HepG2 (cell line): ENCODE results near the gene COL13A1. TPM values are rescaled to one million over a fixed set of nuclear protein-coding genes. Genes with fewer than 3 reads are reported as not detected.

Experiments
- ATAC-seq: fragments of 200-7000 bp; cut with Tn5 transposase; 3 replicates; pipeline ENCODE4 v1.9.1; 2020; ENCODE audit warnings: mild to moderate bottlenecking, moderate library complexity
- BruUV-seq: library from RNA; stranded (reverse); fragments of 400-500 nt; replicated peaks from 2 replicates; lab custom pipeline; 2021; lab: Mats Ljungman, UMichigan
- CTCF ChIA-PET: fragments of 300-600 bp; formaldehyde crosslinking; extraction: SDS; loops from one replicate; lab custom pipeline; 2021; ENCODE audit warnings: low total read pairs, inconsistent platforms, low intra/inter-chr PET ratio; lab: Yijun Ruan, JAX
- POLR2A ChIA-PET: fragments of 350-600 bp; sonication (Branson Sonifier 250); formaldehyde crosslinking; loops from one replicate; lab custom pipeline; 2020; ENCODE audit warnings: antibody characterized with exemption, inconsistent platforms; lab: Yijun Ruan, JAX
- DNase-seq: peaks from one replicate; pipeline ENCODE4 v3.0.0-alpha.2; 2015; ENCODE audit warnings: low spot score
- FAIRE-seq: peaks from 3 replicates; lab custom pipeline; 2011; peaks lifted over from hg19 to GRCh38; lab: Jason Lieb, UNC
- H2AFZ ChIP-seq: one replicate; pipeline ENCODE4 v1.6.1; 2011; ENCODE audit warnings: low read length, inconsistent platforms
- H3K27ac ChIP-seq: fragments of 300-600 bp; 3 replicates; pipeline ENCODE4 v1.8.0; 2011; ENCODE audit warnings: mixed run types, mild to moderate bottlenecking, mixed read lengths, low read length, inconsistent platforms; ENCODE audit not compliant: insufficient read depth; ENCODE audit errors: extremely low read length
- H3K27me3 ChIP-seq, 2 experiments: fragments of 200-600 bp in 1 of 2; 2 replicates in 1 of 2; 3 replicates in 1 of 2; pipeline versions ENCODE4 v1.6.0 to v1.8.0; 2011; ENCODE audit warnings: low read length in 2 of 2, mild to moderate bottlenecking in 2 of 2, moderate library complexity in 2 of 2, inconsistent platforms in 1 of 2; ENCODE audit not compliant: insufficient read depth in 2 of 2, control insufficient read depth in 1 of 2
- H3K36me3 ChIP-seq, 2 experiments: fragments of 200-600 bp in 1 of 2; replicated peaks in 1 of 2; 2 replicates in 1 of 2; 3 replicates in 1 of 2; pipeline versions ENCODE4 v1.5.1 to v1.8.0; 2011; ENCODE audit warnings: low read length in 2 of 2, inconsistent platforms in 1 of 2; ENCODE audit not compliant: insufficient read depth in 2 of 2, control insufficient read depth in 1 of 2
- H3K4me1 ChIP-seq: 2 replicates; pipeline ENCODE4 v1.5.1; 2012; ENCODE audit warnings: low read length, inconsistent platforms; ENCODE audit not compliant: insufficient read depth
- H3K4me2 ChIP-seq: 2 replicates; pipeline ENCODE4 v1.6.0; 2011; ENCODE audit warnings: low read depth, low read length, inconsistent platforms
- H3K4me3 ChIP-seq, 3 experiments: fragments of 200-600 bp in 1 of 3; sonication (generic), shearing (Covaris generic) in 1 of 3; replicated peaks in 1 of 3; 2 replicates each; pipeline ENCODE4 v1.5.1; 2011 to 2016; ENCODE audit warnings: low read length in 3 of 3, inconsistent platforms in 2 of 3, low read depth in 2 of 3, mild to moderate bottlenecking in 2 of 3, control low read depth in 1 of 3, mixed read lengths in 1 of 3; ENCODE audit not compliant: insufficient read depth in 1 of 3
- H3K79me2 ChIP-seq: one replicate; pipeline ENCODE4 v1.6.1; 2011; ENCODE audit warnings: low read length, inconsistent platforms; ENCODE audit not compliant: insufficient read depth
- H3K9ac ChIP-seq: 2 replicates; pipeline ENCODE4 v1.6.0; 2011; ENCODE audit warnings: mild to moderate bottlenecking, low read depth, low read length, inconsistent platforms; ENCODE audit not compliant: insufficient read depth
- H3K9me3 ChIP-seq: 2 replicates; pipeline ENCODE4 v1.5.1; 2012; ENCODE audit warnings: mild to moderate bottlenecking, low read length
- H4K20me1 ChIP-seq: 2 replicates; pipeline ENCODE4 v1.6.0; 2011; ENCODE audit warnings: inconsistent platforms, mild to moderate bottlenecking, low read length, moderate library complexity; ENCODE audit not compliant: insufficient read depth
- ATM ChIP-seq: fragments of 450-650 bp; IDR thresholded peaks from 2 replicates; pipeline ENCODE4 v1.7.1; 2017; ENCODE audit warnings: mild to moderate bottlenecking, borderline replicate concordance
- CBX2 ChIP-seq, 2 experiments: fragments of 200-600 bp in 1 of 2; sonication (generic); formaldehyde crosslinking in 1 of 2; IDR thresholded peaks; 2 replicates each; pipeline versions ENCODE4 v1.7.0 to v1.8.1; 2018 to 2022; ENCODE audit warnings: low read depth in 2 of 2, low read length in 1 of 2, mild to moderate bottlenecking in 1 of 2, missing genetic modification reagents in 1 of 2
- FOXJ3 ChIP-seq: sonication (generic); formaldehyde crosslinking; IDR thresholded peaks from 2 replicates; pipeline ENCODE4 v1.4.0; 2020; ENCODE audit warnings: missing genetic modification reagents, mild to moderate bottlenecking, borderline replicate concordance
- HNRNPLL ChIP-seq: fragments of 200-400 bp; formaldehyde crosslinking; IDR thresholded peaks from 2 replicates; pipeline ENCODE4 v1.6.1; 2017; ENCODE audit warnings: mild to moderate bottlenecking, low read depth, low read length; ENCODE audit not compliant: poor library complexity, severe bottlenecking
- MAX ChIP-seq: IDR thresholded peaks from 2 replicates; pipeline ENCODE4 v1.6.1; 2012; ENCODE audit warnings: inconsistent platforms
- MEIS2 ChIP-seq: sonication (generic); formaldehyde crosslinking; IDR thresholded peaks from 2 replicates; pipeline ENCODE4 v1.9.0; 2021; ENCODE audit warnings: mild to moderate bottlenecking, missing genetic modification reagents
- NCOA2 ChIP-seq: sonication (generic); formaldehyde crosslinking; IDR thresholded peaks from 2 replicates; pipeline ENCODE4 v1.8.0; 2022; ENCODE audit warnings: inconsistent platforms
- POLR2A ChIP-seq, 2 experiments: IDR thresholded peaks; 2 replicates each; pipeline ENCODE4 v1.6.1; 2011; ENCODE audit warnings: low read depth in 2 of 2, low read length in 2 of 2, mild to moderate bottlenecking in 1 of 2, moderate library complexity in 1 of 2; ENCODE audit not compliant: insufficient read depth in 1 of 2
- SUZ12 ChIP-seq: fragments of 150-350 bp; IDR thresholded peaks from 2 replicates; pipeline ENCODE4 v1.6.1; 2014; ENCODE audit warnings: low read depth, low read length
- THAP11 ChIP-seq: IDR thresholded peaks from 2 replicates; pipeline ENCODE4 v1.6.1; 2016; ENCODE audit warnings: missing biosample characterization, missing genetic modification reagents
- ZBTB7A ChIP-seq: sonication (generic); formaldehyde crosslinking; IDR thresholded peaks from 2 replicates; pipeline ENCODE4 v1.8.0; 2022; ENCODE audit warnings: mild to moderate bottlenecking, missing genetic modification reagents
- ZC3H13 ChIP-seq: sonication (generic); formaldehyde crosslinking; IDR thresholded peaks from 2 replicates; pipeline ENCODE4 v1.8.1; 2023; ENCODE audit warnings: mild to moderate bottlenecking, missing genetic modification reagents, moderate library complexity
- ZFP36 ChIP-seq: fragments of 150-350 bp; IDR thresholded peaks from 2 replicates; pipeline ENCODE4 v1.6.1; 2018; ENCODE audit warnings: borderline replicate concordance, low read length, low read depth; ENCODE audit not compliant: partially characterized antibody
- ZNF235 ChIP-seq: sonication (generic); formaldehyde crosslinking; IDR thresholded peaks from 2 replicates; pipeline ENCODE4 v1.8.1; 2023; ENCODE audit warnings: mild to moderate bottlenecking, missing genetic modification reagents, borderline replicate concordance
- ZNF253 ChIP-seq: sonication (generic); formaldehyde crosslinking; IDR thresholded peaks from 2 replicates; pipeline ENCODE4 v1.8.0; 2022; ENCODE audit warnings: mild to moderate bottlenecking, missing genetic modification reagents, borderline replicate concordance
- WGBS: methylation state at CpG from one replicate; pipeline ENCODE4 v1.1.6; 2017; ENCODE audit warnings: low lambda C conversion rate; 5-methylcytosine and 5-hydroxymethylcytosine counted together
- in situ Hi-C: cut with HindIII; loops from 2 replicates; pipeline ENCODE4 v1.10.0; 2017; ENCODE audit warnings: low pct_unique_long_range_greater_than_20kb; ENCODE audit not compliant: extremely low pct_ligation_motif_present
- intact Hi-C: fragments of 100-400 bp; cut with micrococcal nuclease; formaldehyde crosslinking; loops from one replicate; pipeline ENCODE4 v1.10.0; 2022; ENCODE audit not compliant: unreplicated experiment
- polyA plus RNA-seq, 8 experiments: library from polyadenylated mRNA; depleted of rRNA in 3 of 8; stranded (reverse) in 7 of 8; unstranded in 1 of 8; fragments of >200 nt; fragmentation: Illumina TruSeq in 4 of 8; extraction: Trizol in 4 of 8; gene quantifications; 2 replicates each; pipeline versions ENCODE4 v1.2.1 to v1.2.3, GENCODE V29; 2011 to 2016; ENCODE audit warnings: low read depth in 4 of 8, missing spikeins in 1 of 8, mixed read lengths in 1 of 8; ENCODE audit not compliant: insufficient read depth in 1 of 8
- total RNA-seq, 5 experiments: library from RNA; depleted of rRNA; stranded (reverse); fragments of >200 nt; fragmentation: Illumina TruSeq; extraction: Trizol; gene quantifications; 2 replicates each; pipeline ENCODE4 v1.2.3, GENCODE V29; 2016; ENCODE audit warnings: low read depth in 1 of 5
- TF ChIP-seq, protein P1 (sequence below): sonication (generic); formaldehyde crosslinking; IDR thresholded peaks from 2 replicates; pipeline ENCODE4 v1.8.0; 2022; ENCODE audit warnings: mild to moderate bottlenecking, missing genetic modification reagents
- TF ChIP-seq, protein P2 (sequence below): sonication (generic); formaldehyde crosslinking; IDR thresholded peaks from 2 replicates; pipeline ENCODE4 v1.5.0; 2020; ENCODE audit warnings: missing genetic modification reagents
- TF ChIP-seq, protein P3 (sequence below): sonication (generic); formaldehyde crosslinking; IDR thresholded peaks from 2 replicates; pipeline ENCODE4 v1.4.0; 2020; ENCODE audit warnings: missing genetic modification reagents, mild to moderate bottlenecking, borderline replicate concordance

COL13A1 gene
- total and polyA plus RNA-seq, 2 of the 13 experiments (the other 11 are each of a cell fraction or from before 2014, with no cell fraction given), result 0.07 TPM; not detected in 1

GRCh38 chr10:69873135-69873639 lies 71.5 kb downstream of the COL13A1 start:
- intact Hi-C loops, result no loop called here

More at GRCh38 chr10:69873135-69873639, 71.5 kb downstream of the COL13A1 start:
- BruUV-seq, result no TSS peak
- no peaks in the 10 kb centered on the region for H3K9me3 ChIP-seq
- FAIRE-seq, result no peak
- TF ChIP-seq, protein P1, sequence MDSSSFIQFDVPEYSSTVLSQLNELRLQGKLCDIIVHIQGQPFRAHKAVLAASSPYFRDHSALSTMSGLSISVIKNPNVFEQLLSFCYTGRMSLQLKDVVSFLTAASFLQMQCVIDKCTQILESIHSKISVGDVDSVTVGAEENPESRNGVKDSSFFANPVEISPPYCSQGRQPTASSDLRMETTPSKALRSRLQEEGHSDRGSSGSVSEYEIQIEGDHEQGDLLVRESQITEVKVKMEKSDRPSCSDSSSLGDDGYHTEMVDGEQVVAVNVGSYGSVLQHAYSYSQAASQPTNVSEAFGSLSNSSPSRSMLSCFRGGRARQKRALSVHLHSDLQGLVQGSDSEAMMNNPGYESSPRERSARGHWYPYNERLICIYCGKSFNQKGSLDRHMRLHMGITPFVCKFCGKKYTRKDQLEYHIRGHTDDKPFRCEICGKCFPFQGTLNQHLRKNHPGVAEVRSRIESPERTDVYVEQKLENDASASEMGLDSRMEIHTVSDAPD, result no peak
- TF ChIP-seq ZNF253 (CRISPR knock-in tag) (no peak), THAP11 (no peak), FOXJ3 (CRISPR knock-in tag) (no peak), SUZ12 (no peak), HNRNPLL (no peak), ATM (no peak), NCOA2 (CRISPR knock-in tag) (no peak), CBX2 (IDR thresholded peaks at IDR 0.05; ENCODE audit: low read depth, low read length) (no peak), CBX2 (CRISPR knock-in tag; IDR thresholded peaks at IDR 0.05; ENCODE audit: low read depth) (no peak), ZNF235 (CRISPR knock-in tag) (no peak), MEIS2 (CRISPR knock-in tag) (no peak), ZC3H13 (no peak), POLR2A (IDR thresholded peaks at IDR 0.05; ENCODE audit: insufficient read depth in 1 of 2, low read depth in 2 of 2, low read length in 2 of 2) (no peak), ZFP36 (no peak), ZBTB7A (CRISPR knock-in tag) (no peak), MAX (no peak)
- TF ChIP-seq, protein P2, sequence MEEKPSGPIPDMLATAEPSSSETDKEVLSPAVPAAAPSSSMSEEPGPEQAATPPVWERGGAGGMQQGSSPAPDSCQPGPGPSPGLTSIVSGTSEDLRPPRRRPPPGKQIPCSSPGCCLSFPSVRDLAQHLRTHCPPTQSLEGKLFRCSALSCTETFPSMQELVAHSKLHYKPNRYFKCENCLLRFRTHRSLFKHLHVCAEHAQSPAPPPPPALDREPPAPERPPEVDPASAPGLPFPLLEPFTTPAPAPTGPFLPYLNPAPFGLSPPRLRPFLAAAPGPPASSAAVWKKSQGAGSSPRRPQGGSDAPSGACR (CRISPR knock-in tag), result no peak
- TF ChIP-seq, protein P3, sequence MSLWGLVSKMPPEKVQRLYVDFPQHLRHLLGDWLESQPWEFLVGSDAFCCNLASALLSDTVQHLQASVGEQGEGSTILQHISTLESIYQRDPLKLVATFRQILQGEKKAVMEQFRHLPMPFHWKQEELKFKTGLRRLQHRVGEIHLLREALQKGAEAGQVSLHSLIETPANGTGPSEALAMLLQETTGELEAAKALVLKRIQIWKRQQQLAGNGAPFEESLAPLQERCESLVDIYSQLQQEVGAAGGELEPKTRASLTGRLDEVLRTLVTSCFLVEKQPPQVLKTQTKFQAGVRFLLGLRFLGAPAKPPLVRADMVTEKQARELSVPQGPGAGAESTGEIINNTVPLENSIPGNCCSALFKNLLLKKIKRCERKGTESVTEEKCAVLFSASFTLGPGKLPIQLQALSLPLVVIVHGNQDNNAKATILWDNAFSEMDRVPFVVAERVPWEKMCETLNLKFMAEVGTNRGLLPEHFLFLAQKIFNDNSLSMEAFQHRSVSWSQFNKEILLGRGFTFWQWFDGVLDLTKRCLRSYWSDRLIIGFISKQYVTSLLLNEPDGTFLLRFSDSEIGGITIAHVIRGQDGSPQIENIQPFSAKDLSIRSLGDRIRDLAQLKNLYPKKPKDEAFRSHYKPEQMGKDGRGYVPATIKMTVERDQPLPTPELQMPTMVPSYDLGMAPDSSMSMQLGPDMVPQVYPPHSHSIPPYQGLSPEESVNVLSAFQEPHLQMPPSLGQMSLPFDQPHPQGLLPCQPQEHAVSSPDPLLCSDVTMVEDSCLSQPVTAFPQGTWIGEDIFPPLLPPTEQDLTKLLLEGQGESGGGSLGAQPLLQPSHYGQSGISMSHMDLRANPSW (CRISPR knock-in tag), result no peak
- WGBS, result 5% methylated on average over 4 of the region's 4 CpGs
- H3K4me2 ChIP-seq, result no peak overlapping the region
- H3K36me3 ChIP-seq, result no peaks in the 10 kb centered on the region
- no peak for ATAC-seq
- no peak overlapping the region for H3K27ac ChIP-seq
- POLR2A ChIA-PET, result no interaction called here
- in situ Hi-C loops, result no loop called here
- H3K27me3 ChIP-seq, result peaks cover 1 to 66% of the 10 kb centered on the region in 2 experiments; a peak in 4 of 5 replicates
- no peaks in the 10 kb centered on the region for H3K4me1 ChIP-seq
- no peak overlapping the region for H3K9ac ChIP-seq
- no peak for DNase-seq
- H3K79me2 ChIP-seq, result no peaks in the 10 kb centered on the region
- H3K4me3 ChIP-seq, result no peak overlapping the region
- CTCF ChIA-PET, result no interaction called here
- no peaks in the 10 kb centered on the region for H4K20me1 ChIP-seq
- no peak overlapping the region for H2AFZ ChIP-seq
